Stimulated activated CD8-positive, alpha-beta memory T cell treated with anti-CD3 and anti-CD28 coated beads, Interleukin-7, amount 100 ng/mL, for 1 hour (primary cell): ENCODE measurements around the gene MPP3.
"Not testable (repeated sequence)": the region's sequence is repeated elsewhere in the genome, so short reads cannot be mapped to it uniquely, and the experiment has no call there.

Experiments used
- DNase-seq, 2 donors: peaks; one replicate each; pipeline ENCODE4 v3.0.0-alpha.2; 2020; ENCODE audit warnings: low read depth in 2 of 2

MPP3 gene

DNA sequence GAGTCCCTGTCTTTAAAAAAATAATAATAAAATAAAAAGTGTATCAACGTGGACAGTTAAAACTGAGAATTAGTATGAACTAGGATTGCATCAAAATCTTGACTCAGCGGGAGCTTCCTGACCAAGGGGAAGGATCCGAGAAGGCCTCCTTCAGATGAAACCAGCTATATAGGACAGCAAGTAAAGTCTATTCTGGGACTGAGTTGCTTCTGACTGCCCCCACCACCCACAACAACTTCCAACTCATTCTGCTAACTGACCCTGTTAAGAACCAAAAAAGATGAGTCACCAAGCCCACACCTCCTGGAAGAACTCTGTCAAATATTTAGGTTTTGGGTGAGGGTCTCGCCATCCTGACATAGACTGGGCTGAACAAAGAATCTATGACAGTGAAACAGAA, 24.9 kb downstream of the MPP3 start:
- no peak for DNase-seq

DNA sequence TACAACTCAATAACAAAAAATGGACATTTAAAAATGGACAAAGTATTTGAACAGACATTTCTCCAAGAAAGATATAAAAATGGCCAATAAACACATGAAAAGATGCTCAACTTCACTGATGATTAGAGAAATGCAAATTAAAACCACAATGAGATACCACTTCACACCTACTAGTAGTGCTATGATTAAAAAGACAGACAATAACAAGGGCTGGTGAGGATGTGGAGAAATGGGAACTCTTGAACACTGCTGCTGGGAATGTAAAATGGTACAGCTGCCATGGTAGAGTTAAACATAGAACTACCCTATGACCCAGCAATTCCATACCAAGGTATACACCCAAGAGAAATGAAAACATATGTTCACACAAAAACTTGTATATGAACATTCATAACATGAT, 27.8 kb downstream of the MPP3 start:
- no peak for DNase-seq

DNA sequence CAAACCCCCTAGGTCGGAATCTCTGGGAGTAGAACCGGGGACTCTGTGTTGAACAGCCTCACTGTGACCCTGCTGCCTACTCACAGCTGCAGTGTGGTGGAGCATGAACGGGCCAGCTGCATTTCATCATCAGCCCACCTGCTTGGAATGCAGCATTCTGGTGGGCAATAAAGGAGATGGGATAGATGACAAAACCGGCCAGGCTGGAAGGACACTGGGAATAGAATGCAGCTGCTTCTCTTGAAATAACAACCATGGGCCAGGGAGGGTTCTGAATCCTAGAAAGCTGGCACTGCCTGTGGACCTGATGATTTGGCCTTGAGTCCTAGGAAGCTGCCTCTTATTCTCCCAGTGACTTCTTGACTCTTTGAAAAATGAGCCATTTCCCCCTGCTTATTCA, 29.2 kb downstream of the MPP3 start:
- DNase-seq: no peak

DNA sequence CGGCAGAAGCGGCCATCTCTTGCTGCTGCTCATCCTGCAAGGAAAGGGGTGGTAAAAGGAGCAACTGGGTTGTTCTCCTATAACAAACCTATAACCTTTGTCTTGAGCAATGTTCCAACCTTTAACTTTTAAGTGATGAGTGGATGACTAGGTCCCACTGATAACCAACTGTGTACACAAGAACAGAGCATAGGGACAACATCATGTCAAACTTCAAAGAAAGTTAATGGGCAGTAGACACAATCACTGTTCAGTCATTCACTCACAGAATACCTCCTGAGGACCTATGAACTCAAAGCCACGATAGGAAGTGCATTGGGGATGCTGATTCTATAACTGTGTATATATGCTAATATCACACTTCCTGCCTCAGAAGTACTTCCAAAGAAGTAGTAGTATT, 31.1 kb downstream of the MPP3 start:
- DNase-seq: no peak

DNA sequence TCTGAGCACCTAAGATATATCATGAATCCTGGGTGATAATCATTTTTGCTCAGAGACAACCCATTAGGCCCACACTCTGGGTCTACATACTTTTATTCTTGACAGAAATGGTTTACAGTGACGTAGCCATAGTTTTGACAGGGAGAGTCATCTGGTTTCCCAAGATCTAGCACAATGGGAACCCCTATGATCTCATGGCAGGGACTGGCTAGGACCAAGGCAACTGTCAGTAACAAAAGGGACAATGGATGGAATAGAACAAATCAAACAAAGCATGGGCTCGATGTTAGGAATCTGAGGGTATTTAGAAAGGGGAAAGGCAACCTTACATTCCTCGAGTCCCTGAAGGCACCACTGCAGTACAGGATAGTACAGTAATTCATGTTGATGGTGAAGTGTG, 32.2 kb downstream of the MPP3 start:
- DNase-seq: no peak

DNA sequence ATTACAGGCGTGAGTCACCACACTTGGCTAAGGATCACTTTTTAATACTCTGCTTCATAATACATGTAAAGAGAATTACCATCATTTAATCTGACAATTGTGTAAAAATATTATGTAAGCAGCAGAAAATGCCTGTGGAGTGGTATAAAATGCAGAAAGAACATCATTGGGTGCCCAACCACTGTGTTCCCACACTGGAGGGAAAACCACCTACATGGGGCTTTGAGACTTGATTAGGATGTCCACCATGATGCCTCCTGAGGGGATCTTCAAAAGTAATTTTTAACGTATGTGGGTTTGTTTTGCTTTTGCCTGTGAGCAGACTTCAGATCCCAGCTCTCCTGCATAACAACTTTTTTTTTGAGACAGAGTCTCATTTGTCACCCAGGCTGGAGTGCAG, 33.9 kb downstream of the MPP3 start:
- DNase-seq: no peak

DNA sequence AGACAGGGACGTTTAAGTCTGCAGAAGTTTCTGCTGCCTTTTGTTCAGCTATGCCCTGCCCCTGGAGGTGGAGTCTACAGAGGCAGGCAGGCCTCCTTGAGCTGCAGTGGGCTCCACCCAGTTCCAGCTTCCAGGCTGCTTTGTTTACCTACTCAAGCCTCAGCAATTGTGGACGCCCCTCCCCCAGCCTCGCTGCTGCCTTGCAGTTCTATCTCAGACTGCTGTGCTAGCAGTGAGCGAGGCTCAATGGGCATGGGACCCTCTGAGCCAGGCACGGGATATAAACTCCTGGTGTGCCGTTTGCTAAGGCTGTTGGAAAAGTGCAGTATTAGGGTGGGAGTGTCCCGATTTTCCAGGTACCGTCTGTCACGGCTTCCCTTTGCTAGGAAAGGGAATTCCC, 34.9 kb downstream of the MPP3 start:
- not testable (repeated sequence) for DNase-seq

DNA sequence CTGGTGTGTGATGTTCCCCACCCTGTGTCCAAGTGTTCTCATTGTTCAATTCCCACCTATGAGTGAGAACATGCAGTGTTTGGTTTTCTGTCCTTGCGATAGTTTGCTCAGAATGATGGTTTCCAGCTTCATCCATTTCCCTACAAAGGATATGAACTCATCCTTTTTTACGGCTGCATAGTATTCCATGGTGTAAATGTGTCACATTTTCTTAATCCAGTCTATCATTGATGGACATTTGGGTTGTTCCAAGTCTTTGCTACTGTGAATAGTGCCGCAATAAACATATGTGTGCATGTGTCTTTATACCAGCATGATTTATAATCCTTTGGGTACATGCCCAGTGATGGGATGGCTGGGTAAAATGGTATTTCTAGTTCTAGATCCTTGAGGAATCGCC, 40.3 kb downstream of the MPP3 start:
- DNase-seq: not testable (repeated sequence)

DNA sequence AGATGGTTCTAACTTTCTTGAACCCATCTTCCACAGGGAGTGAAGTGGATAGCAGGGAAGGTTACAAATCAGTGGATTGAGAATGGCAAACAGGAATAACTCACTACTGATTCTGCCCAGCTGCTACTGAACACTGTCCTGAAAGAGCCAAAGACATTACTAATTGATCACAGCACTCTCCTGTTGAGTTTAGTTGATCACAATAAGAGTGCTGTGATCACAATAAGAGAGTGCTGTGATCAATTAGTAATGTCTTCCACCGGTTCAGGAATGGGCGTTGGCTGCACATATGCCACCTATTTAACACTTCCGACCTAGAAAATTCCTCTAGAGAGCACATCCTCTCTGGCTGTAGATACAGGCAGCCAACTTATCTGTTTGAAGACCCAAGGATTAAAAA, 41.4 kb downstream of the MPP3 start:
- DNase-seq: no peak

DNA sequence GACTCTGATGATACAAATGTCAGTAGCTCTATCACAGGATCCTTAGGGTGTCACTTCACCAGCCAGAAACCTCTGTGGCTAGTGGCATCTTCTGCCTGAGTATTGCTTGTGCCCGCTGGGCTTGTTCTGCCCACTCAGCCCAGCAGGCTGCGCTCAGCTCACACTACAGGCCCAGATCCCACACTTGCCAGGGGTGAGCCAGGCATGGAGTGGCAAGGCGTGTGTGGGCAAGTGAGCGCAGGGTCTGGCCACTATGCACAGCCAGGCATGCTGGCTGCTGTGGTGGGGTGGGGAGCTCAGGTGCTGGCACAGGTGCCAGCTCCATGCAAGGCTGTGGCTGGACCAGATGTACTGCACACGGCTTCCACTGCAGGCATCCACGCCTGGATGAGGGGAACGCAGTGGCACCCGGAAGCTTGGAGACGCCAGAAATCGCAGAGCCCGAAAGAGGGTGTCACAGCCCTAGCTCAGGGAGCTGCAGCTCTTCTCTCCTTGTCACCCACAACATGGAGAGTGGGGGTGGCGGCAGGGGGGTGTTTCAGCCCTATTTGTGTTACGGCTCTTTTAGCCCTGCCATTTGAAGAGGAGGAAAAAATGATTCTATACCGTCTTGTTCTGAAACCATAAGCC, 42.5 kb downstream of the MPP3 start:
- DNase-seq: no peak

DNA sequence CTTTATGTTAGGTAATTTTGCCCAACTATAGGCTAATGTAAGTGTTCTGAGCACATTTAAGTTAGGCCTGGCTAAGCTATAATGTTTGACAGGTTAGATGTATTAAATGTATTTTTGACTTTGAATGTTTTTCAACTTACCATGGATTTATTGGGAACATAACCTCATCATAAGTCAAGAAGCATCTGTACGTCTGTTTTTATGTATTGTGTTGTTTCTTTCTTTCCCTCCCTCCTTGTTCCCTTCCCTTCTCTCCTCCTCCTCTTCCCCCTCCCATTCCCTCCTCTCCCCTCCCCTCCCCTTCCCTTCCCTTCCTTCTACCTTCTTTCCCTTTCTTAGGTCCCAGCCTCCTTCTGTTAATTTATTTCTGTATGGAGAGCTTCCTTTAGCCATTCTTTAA, 43.5 kb downstream of the MPP3 start:
- DNase-seq: no peak

DNA sequence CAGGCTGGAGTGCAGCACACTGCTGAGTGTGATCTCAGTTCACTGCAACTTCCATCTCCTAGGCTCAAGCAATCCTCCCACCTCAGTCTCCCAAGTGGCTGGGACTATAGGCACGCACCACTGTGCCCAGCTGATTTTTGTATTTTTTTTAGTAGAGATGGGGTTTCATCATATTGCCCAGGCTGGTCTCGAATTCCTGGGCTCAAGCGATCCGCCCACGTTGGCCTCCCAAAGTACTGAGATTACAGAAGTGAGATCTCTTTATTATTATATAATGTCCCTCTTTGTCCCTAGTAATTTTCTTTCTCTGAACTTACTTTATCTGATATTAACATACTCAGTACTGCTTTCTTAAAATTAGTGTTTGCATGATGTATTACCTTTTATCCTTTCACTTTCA, 44.4 kb downstream of the MPP3 start:
- DNase-seq: no peak

DNA sequence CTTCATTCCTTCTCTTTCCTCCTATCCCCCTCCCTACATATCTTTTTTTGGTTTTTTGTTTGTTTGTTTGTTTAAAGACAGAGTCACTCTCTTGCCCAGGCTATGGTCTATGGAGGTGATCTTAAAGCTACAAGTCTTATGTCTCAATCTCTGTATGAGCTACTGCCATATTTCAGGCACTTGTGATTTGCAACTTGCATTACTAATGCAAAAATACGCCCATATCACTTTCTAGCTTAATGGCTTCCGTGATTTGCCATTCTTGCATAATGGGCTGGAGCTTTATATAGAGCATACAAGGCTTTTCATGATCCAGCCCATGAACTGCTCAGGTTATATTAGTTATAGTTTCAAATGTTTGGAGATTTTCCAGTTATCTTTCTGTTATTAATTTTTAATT, 45.2 kb downstream of the MPP3 start:
- DNase-seq: no peak

DNA sequence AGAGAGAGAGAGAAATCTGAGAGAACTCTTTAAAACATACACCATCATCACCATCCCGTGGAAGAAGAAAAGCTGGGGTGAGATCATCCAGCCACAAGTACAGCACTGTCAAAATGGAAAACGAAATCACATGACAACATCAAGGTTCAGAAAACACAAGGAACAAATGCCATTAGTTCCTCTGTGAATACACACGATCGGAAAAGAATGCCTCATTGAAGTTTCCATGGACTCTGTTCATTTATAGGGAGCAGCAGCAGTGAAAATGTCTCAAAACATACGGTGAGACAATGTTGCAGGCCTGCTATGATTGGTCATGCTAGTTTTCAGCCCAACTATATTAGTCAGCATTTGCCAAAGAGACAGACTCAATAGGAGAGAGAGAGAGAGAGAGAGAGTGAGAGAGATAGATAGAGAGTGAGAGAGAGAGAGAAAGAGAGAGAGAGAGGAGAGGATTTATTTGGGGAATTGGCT, 48.3 kb downstream of the MPP3 start:
- DNase-seq: no peak

DNA sequence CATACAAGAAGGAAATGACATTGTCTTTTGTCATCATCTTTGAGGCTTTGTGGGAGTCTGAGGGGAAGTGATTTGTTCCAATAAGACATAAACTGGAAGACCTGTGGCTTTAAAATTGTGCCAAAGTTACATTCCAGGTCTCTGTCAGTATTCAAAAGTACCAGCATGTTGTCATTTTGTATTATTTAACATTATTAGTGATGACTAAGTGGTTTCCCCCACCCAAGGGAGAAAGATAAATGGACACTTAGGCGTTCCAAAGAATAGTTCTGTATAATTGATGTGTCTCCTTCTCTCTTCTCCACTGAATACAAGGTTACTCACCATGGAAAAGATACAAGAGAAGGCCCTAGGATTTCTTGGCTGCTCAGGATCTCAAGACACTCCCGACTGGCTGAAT, 48.9 kb downstream of the MPP3 start:
- no peak for DNase-seq

DNA sequence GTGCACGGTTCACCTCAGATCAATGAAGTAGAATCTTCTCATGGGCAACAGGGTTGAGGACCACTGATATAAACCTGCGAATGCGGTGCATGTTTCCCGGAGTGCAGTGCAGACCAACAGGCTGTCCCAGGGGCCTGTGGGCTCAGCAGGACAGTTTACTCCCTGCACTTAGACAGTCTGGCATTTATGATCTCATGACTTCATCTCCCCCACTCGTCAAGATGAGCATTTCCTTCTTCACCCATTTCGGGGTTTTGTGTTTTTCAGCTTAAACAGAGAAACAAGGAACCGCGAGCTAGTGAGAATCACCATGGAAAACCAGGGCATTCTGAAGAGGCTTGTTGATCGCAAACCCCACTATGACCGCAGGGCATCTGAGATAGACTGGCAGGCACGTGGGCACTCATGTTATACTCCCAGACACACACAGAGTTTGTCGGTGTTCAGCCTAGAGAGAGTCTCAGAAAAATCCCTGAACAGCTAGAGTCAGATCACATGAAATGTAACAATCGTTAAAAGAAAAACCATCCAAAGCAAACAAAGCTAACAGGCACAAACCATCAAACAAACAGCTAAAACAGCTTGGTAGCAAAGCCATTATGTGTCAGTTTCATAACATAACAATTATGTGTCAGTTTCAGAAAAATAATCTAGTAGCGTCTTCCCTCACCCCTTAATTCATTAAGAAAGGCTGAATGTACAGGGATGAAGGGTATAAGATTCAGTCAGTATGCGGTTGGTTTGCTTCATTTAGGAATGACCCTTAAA, 49.8 kb downstream of the MPP3 start:
- DNase-seq: no peak

DNA sequence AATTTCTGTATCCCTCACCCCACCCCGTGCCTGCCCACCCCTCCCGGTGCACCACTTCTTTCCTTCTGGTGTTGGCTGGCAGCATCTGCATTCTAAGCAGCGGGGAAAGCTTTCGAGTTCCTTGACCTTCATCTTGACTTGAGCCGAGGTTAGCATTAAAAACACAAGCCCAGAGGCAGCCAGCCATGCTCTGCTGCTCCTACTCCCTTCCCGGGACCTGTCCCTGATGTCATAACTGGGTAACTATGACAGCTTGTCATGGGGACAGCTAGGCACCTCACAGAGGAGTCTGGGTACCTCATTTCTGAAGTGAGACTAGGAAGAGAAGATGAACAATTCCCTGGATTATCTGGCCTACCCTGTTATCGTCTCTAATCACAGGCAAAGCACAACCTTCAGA, 52.8 kb downstream of the MPP3 start, which contains the start of gene CFAP97D1:
CFAP97D1 (plus strand) TSS at position 301 of the 400 bp plus-strand sequence; CDS start at position 329, 28 bp downstream.
- no peak for DNase-seq

DNA sequence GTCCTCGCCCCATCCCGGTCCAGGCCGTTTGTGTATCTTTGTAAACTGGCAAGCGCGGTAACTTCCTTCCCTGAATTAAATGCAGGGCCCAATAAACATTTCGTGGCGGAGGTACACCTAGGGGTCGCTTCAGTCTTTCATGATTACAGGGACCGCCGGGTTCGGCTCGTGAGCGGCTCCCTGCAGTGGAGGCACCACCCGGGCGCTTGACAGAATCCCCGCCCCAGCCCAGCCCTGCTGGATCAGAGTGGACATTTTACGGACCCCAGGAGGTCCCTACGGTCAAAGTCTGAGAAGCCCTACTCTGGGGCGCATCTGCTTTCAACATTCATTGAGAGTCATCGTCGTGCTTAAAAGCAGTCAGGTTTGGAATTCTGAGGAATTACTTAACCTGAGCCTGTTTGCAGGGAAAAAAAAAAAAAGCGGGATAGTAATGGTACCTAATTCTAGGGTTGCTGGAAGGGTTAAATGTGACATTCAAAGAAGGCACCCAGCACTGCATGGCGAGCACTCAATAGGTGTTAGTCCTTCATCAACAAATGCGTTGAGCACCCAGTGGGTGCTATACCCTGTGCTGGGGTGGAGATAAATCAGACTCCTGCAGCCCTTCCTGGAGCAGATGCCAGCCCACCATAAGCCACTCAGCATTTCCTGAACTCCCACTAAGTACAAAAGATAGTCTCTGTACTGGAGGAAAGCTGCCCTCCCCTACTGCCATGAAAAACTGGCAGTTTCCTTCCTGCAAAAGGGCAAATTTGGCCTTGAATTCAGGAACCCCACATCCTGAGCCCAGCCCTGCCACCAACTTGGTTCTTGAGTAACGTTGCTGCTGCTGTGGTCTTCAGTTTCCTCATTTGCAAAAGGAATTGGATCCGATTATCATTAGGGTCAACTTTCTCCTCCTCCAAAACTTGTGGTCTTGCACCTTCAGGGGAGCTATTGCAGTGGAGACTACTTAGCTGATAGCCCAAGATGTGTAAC, 53.5 kb downstream of the MPP3 start:
- no peak for DNase-seq

DNA sequence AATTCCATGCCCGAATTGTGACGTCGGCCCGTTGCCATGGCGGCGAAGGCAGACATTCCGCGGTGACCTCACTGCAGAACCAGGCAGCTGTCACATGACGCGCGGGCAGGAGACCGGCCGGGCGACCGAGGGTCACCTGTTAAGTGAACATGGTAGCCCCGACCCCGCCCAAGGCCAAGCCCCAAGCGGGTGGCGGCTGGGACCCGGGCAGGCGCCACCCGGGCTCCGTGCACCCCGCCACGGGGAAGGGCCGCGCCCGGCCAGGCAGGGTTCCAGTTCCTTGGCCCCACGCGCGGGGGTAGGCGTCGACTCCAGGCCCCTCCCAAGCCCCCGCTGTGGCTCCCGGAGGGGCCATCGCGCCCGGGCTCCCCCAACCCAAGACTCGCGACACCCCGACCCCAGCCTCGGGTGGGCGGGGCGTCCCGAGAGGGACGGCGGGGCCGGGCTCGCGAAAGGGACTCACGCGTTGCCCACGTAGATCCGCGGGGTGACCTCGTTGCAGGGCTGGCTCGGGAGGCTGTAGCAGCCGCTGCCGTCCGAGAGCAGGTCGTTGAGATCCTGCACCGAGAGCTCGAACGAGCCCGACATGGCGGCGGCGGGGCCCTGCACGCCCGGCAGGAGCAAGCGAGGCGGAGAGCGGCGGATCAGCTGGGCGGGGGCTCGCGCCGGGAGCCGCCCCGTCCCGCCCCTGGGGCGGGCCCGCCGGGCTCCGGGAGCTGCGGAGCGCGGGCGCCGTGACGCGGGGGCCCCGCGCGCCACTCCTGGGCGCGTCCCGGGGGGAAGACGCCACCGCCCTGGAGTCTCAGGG, 54.4 kb downstream of the MPP3 start, which contains the start of gene DUSP3:
DUSP3 (minus strand) TSS at position 641 of the 808 bp plus-strand sequence; CDS start at position 588, 53 bp downstream.
- peak; percentile 37 to 40 for DNase-seq

DNA sequence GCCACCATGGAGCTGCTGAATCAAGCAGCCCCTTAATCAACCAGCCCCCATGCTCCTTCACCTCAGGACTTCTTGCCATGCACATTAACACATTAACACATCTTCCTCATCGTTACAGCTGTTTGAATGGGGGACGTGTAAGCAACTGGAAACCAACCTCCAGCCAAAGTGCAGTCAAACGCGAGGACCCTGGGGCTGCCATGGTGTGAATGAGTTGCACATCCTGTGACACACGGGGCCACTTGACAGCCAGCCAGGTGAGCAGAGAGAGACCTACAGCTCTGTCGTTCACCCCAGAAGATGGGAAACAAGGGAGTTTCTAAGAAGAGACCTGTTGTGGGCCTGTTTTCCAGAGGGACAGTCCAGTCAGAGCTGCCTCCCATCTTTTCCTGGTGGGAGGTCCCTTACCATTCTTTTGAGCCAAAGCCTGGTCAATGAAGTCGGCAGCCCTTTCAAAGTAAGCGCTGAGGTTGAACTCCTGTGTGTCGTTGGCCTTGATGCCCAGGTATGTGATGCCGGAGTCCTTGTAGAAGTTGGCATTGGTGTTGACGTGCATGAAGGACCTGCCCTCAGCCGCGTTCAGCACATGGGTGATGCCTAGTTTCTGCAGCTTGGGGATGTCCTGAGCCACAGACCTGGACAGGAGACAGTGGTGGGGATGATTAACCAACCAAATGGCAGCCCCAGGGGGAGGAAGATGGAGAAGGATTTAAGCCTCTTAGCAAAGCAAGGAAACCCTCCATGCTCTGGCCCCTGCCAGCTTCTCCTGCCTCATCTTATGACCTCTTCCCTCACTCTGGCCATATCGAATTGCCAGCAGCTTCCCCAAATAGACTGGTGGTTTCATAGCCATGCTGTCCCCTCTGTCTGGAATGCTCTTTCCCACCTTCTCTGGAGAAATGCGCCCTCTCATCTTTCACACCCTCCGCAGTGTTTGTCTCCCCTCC, 58.4 kb downstream of the MPP3 start:
- no peak for DNase-seq
